ENCODE data around the gene EXOSC9.

- no peak for TF ChIP-seq ZNF274 (IDR thresholded peaks at IDR 0.05; ENCODE audit: low read depth, low read length)
- TF ChIP-seq YY1 (IDR thresholded peaks at IDR 0.05; ENCODE audit: insufficient read depth, insufficient read length) = no peak
- TF ChIP-seq SUZ12 (IDR thresholded peaks at IDR 0.05; ENCODE audit: extremely low read depth, insufficient read depth, insufficient read length) = no peak
Observed at GRCh38 chr4:121806411-121806810, 5.3 kb downstream of the EXOSC9 start.

All from NT2/D1 (cell line).